ENCODE results near the gene RFC5. TPM values are rescaled to one million over a fixed set of nuclear protein-coding genes. Genes with fewer than 3 reads are reported as not detected.

The RFC5 gene
- total and polyA plus RNA-seq, 2 of the 13 experiments (the other 11 are each of a cell fraction or from before 2014, with no cell fraction given): 16.8 to 51.4 TPM

DNA sequence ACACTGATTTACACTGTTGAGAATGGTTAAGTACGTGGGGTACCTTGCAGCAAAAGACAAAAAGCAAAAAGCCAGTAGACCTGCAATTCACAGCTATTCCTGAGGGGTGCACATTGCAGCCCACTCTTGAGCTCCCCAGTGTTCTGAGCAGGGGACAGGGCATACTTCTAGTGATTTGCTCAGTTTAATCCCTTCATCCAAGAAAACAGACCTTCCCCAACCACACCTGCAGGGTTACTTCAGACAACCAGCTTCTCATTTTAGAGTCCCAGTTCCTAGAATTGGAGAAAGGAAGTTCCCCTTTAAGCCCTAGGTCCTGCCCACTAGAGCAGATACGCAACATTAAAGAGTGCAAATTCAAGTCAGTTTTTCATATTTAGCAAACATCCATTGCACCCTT is 48.1 kb downstream of the RFC5 start:
- peak overlapping the region; percentile 72 for H3K27ac ChIP-seq (ENCODE audit: extremely low read length, insufficient read depth, low read length)
- FAIRE-seq: peak; percentile 85
- H4K20me1 ChIP-seq (ENCODE audit: insufficient read depth, low read length): no peaks in the 10 kb centered on the region
- H3K9ac ChIP-seq (ENCODE audit: insufficient read depth, low read depth, low read length): peak overlapping the region; percentile 28; the same call in 1 of the 2 replicates
- no peak for DNase-seq (ENCODE audit: low spot score)
- H3K4me3 ChIP-seq (replicated peaks in 1 of 3; ENCODE audit: insufficient read depth in 1 of 3, low read depth in 2 of 3, low read length in 3 of 3): no peak overlapping the region; a peak in 1 of 6 replicates
- TF ChIP-seq ZNF44 (CRISPR knock-in tag; IDR thresholded peaks at IDR 0.05): no peak
- no peak for TF ChIP-seq ATRX (CRISPR knock-in tag; IDR thresholded peaks at IDR 0.05; ENCODE audit: borderline replicate concordance)
- no peak for TF ChIP-seq RBFOX2 (IDR thresholded peaks at IDR 0.05; ENCODE audit: low read depth, low read length)
- TF ChIP-seq ZNF567 (CRISPR knock-in tag; IDR thresholded peaks at IDR 0.05; ENCODE audit: borderline replicate concordance): no peak
- TF ChIP-seq ZNF782 (CRISPR knock-in tag; IDR thresholded peaks at IDR 0.05; ENCODE audit: borderline replicate concordance): no peak
- 0 out of 2 replicates have a peak, but pooled peaks have one; percentile 24 for TF ChIP-seq ZNF501 (CRISPR knock-in tag; IDR thresholded peaks at IDR 0.05)
- TF ChIP-seq, protein P1, sequence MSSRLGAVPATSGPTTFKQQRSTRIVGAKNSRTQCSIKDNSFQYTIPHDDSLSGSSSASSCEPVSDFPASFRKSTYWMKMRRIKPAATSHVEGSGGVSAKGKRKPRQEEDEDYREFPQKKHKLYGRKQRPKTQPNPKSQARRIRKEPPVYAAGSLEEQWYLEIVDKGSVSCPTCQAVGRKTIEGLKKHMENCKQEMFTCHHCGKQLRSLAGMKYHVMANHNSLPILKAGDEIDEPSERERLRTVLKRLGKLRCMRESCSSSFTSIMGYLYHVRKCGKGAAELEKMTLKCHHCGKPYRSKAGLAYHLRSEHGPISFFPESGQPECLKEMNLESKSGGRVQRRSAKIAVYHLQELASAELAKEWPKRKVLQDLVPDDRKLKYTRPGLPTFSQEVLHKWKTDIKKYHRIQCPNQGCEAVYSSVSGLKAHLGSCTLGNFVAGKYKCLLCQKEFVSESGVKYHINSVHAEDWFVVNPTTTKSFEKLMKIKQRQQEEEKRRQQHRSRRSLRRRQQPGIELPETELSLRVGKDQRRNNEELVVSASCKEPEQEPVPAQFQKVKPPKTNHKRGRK (CRISPR knock-in tag; IDR thresholded peaks at IDR 0.05): no peak
- no peak for TF ChIP-seq DPF2 (CRISPR knock-in tag; IDR thresholded peaks at IDR 0.05; ENCODE audit: borderline replicate concordance, low read depth)
- no peak for TF ChIP-seq ZFP82 (CRISPR knock-in tag; IDR thresholded peaks at IDR 0.05; ENCODE audit: borderline replicate concordance)
- no peak for TF ChIP-seq MIER2 (CRISPR knock-in tag; IDR thresholded peaks at IDR 0.05)
- no peak for TF ChIP-seq ZNF530 (CRISPR knock-in tag; IDR thresholded peaks at IDR 0.05; ENCODE audit: low read depth)
- no peak for TF ChIP-seq SIN3A (IDR thresholded peaks at IDR 0.05; ENCODE audit: borderline replicate concordance, low read depth, low read length)
- TF ChIP-seq, protein P2, sequence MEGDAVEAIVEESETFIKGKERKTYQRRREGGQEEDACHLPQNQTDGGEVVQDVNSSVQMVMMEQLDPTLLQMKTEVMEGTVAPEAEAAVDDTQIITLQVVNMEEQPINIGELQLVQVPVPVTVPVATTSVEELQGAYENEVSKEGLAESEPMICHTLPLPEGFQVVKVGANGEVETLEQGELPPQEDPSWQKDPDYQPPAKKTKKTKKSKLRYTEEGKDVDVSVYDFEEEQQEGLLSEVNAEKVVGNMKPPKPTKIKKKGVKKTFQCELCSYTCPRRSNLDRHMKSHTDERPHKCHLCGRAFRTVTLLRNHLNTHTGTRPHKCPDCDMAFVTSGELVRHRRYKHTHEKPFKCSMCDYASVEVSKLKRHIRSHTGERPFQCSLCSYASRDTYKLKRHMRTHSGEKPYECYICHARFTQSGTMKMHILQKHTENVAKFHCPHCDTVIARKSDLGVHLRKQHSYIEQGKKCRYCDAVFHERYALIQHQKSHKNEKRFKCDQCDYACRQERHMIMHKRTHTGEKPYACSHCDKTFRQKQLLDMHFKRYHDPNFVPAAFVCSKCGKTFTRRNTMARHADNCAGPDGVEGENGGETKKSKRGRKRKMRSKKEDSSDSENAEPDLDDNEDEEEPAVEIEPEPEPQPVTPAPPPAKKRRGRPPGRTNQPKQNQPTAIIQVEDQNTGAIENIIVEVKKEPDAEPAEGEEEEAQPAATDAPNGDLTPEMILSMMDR (CRISPR knock-in tag; IDR thresholded peaks at IDR 0.05): peak; percentile 13; the same call in 1 of the 2 replicates
- intact Hi-C loops (cut with micrococcal nuclease; ENCODE audit: unreplicated experiment): no loop called here
- no TSS peak for BruUV-seq (replicated peaks)
- ATAC-seq: peak; percentile 77
- H3K4me2 ChIP-seq (ENCODE audit: low read depth, low read length): peak overlapping the region; percentile 88
- H3K36me3 ChIP-seq (replicated peaks in 1 of 2; ENCODE audit: control insufficient read depth in 1 of 2, insufficient read depth in 2 of 2, low read length in 2 of 2): no peaks in the 10 kb centered on the region; a peak in 1 of 5 replicates
- H3K79me2 ChIP-seq (ENCODE audit: insufficient read depth, low read length): peaks cover 17% of the 10 kb centered on the region
- H2AFZ ChIP-seq (ENCODE audit: low read length): no peak overlapping the region
- ChIA-PET CTCF (ENCODE audit: low intra/inter-chr PET ratio, low total read pairs) (no interaction called here), POLR2A (interaction anchor here (1.0 to 2.1 kb wide), 6 partner anchors 12 to 71 kb away, joined by 3 to 11 read pairs (median 4); partner anchors contain the start of genes PEBP1 and VSIG10)
- H3K4me1 ChIP-seq (ENCODE audit: insufficient read depth, low read length): peaks cover 33% of the 10 kb centered on the region
- in situ Hi-C loops (cut with HindIII; ENCODE audit: extremely low pct_ligation_motif_present, low pct_unique_long_range_greater_than_20kb): no loop called here
- no peaks in the 10 kb centered on the region for H3K9me3 ChIP-seq (ENCODE audit: low read length)
- WGBS (ENCODE audit: low lambda C conversion rate): 54% methylated on average over 2 of the region's 2 CpGs
- H3K27me3 ChIP-seq (ENCODE audit: control insufficient read depth in 1 of 2, insufficient read depth in 2 of 2, low read length in 2 of 2): no peaks in the 10 kb centered on the region; a peak in 1 of 5 replicates
